CD14-positive monocyte (primary cell): Measurements from ENCODE around the gene KRTAP1-5. TPM values are rescaled to one million over a fixed set of nuclear protein-coding genes. Genes with fewer than 3 reads are reported as not detected.

Experiments used
- DNase-seq, 3 donors: peaks; one replicate each; pipeline ENCODE4 v3.0.0-alpha.2; 2011 to 2022
- H2AFZ ChIP-seq: 2 replicates; pipeline ENCODE4 v1.6.0; 2012; ENCODE audit warnings: mild to moderate bottlenecking, low read depth, low read length, inconsistent platforms; ENCODE audit not compliant: insufficient read depth, poor library complexity, severe bottlenecking
- H3K27ac ChIP-seq, 2 donors: 1 replicate in 1 of 2; 2 replicates in 1 of 2; pipeline ENCODE4 v1.5.1; 2012 to 2013; ENCODE audit warnings: low read length in 2 of 2, control low read depth in 1 of 2, inconsistent platforms in 1 of 2, low read depth in 1 of 2, mild to moderate bottlenecking in 1 of 2
- H3K27me3 ChIP-seq, 2 donors: one replicate each; pipeline versions ENCODE4 v1.6.0 to v1.6.1; 2011 to 2013; ENCODE audit warnings: low read length in 2 of 2; ENCODE audit not compliant: control insufficient read depth in 2 of 2, insufficient read depth in 2 of 2
- H3K36me3 ChIP-seq, 2 donors: replicated peaks in 1 of 2; 1 replicate in 1 of 2; 2 replicates in 1 of 2; pipeline versions ENCODE4 v1.5.1 to v1.6.1; 2012 to 2013; ENCODE audit warnings: low read length in 2 of 2, control low read depth in 1 of 2, inconsistent platforms in 1 of 2, mild to moderate bottlenecking in 1 of 2; ENCODE audit not compliant: insufficient read depth in 2 of 2, control insufficient read depth in 1 of 2
- H3K4me1 ChIP-seq, 2 donors: 1 replicate in 1 of 2; 2 replicates in 1 of 2; pipeline versions ENCODE4 v1.5.1 to v1.6.1; 2012 to 2013; ENCODE audit warnings: low read length in 2 of 2, control low read depth in 1 of 2, inconsistent platforms in 1 of 2, mild to moderate bottlenecking in 1 of 2, moderate library complexity in 1 of 2; ENCODE audit not compliant: insufficient read depth in 2 of 2, control insufficient read depth in 1 of 2
- H3K4me2 ChIP-seq: replicated peaks from 2 replicates; pipeline ENCODE3; 2012; ENCODE audit warnings: low read length, moderate library complexity, mild to moderate bottlenecking; ENCODE audit not compliant: poor library complexity, severe bottlenecking; ENCODE audit errors: extremely low read depth
- H3K4me3 ChIP-seq, 3 experiments: fragments of 200-600 bp in 1 of 3; sonication (generic) in 1 of 3; replicated peaks in 1 of 3; 1 replicate in 2 of 3; 2 replicates in 1 of 3; pipeline ENCODE4 v1.5.1; 2011 to 2013; ENCODE audit warnings: low read length in 3 of 3, mild to moderate bottlenecking in 3 of 3, control low read depth in 2 of 3, low read depth in 2 of 3, inconsistent platforms in 1 of 3, moderate library complexity in 1 of 3
- H3K79me2 ChIP-seq: 2 replicates; pipeline ENCODE4 v1.6.0; 2012; ENCODE audit warnings: mild to moderate bottlenecking, control low read depth, inconsistent platforms, low read length, moderate library complexity; ENCODE audit not compliant: insufficient read depth
- H3K9ac ChIP-seq: 2 replicates; pipeline ENCODE4 v1.6.0; 2017; ENCODE audit warnings: low read length, mild to moderate bottlenecking; ENCODE audit not compliant: insufficient read depth, poor library complexity, severe bottlenecking
- H3K9me3 ChIP-seq, 2 donors: replicated peaks in 1 of 2; 1 replicate in 1 of 2; 2 replicates in 1 of 2; pipeline versions ENCODE4 v1.5.1 to v1.6.1; 2012 to 2013; ENCODE audit warnings: low read length in 2 of 2, control low read depth in 1 of 2; ENCODE audit not compliant: control insufficient read depth in 1 of 2, insufficient read depth in 1 of 2
- H4K20me1 ChIP-seq: 2 replicates; pipeline ENCODE4 v1.6.0; 2012; ENCODE audit warnings: mild to moderate bottlenecking, low read length, control low read depth, moderate library complexity; ENCODE audit not compliant: insufficient read depth
- H3K27ac Mint-ChIP-seq, 7 donors: one replicate each; pipeline ENCODE4 v1.8.0; 2020; ENCODE audit warnings: mild to moderate bottlenecking in 7 of 7, mixed read lengths in 7 of 7, moderate library complexity in 6 of 7, inconsistent platforms in 2 of 7
- H3K27me3 Mint-ChIP-seq, 3 donors: one replicate each; pipeline ENCODE4 v1.8.0; 2021 to 2022; ENCODE audit warnings: low read depth in 3 of 3, mild to moderate bottlenecking in 3 of 3, mixed read lengths in 3 of 3, moderate library complexity in 3 of 3, inconsistent platforms in 1 of 3
- H3K36me3 Mint-ChIP-seq, 2 donors: one replicate each; pipeline ENCODE4 v1.8.0; 2020; ENCODE audit warnings: mixed read lengths in 2 of 2, inconsistent platforms in 1 of 2, mild to moderate bottlenecking in 1 of 2
- H3K4me1 Mint-ChIP-seq: one replicate; pipeline ENCODE4 v1.8.0; 2020; ENCODE audit warnings: mild to moderate bottlenecking, mixed read lengths
- H3K4me3 Mint-ChIP-seq, 2 donors: one replicate each; pipeline ENCODE4 v1.8.0; 2020; ENCODE audit warnings: mild to moderate bottlenecking in 2 of 2, mixed read lengths in 2 of 2, moderate library complexity in 1 of 2
- H3K9me3 Mint-ChIP-seq, 7 donors: one replicate each; pipeline ENCODE4 v1.8.0; 2020 to 2022; ENCODE audit warnings: mixed read lengths in 7 of 7, mild to moderate bottlenecking in 6 of 7, moderate library complexity in 6 of 7, inconsistent platforms in 2 of 7
- CTCF ChIP-seq: fragments of 200-600 bp; IDR thresholded peaks from one replicate; pipeline ENCODE4 v1.8.0; 2022; ENCODE audit warnings: antibody characterized with exemption, mild to moderate bottlenecking
- WGBS: methylation state at CpG from one replicate; pipeline ENCODE4 v1.1.5; 2013; ENCODE audit warnings: missing lambda C conversion rate; ENCODE audit not compliant: insufficient coverage; 5-methylcytosine and 5-hydroxymethylcytosine counted together
- intact Hi-C, 2 donors: fragments of 100-400 bp; cut with micrococcal nuclease; formaldehyde crosslinking; loops; one replicate each; pipeline versions ENCODE4 v1.15.0 to v1.15.1; 2023
- polyA minus RNA-seq: library from RNA; depleted of rRNA, polyadenylated mRNA; stranded (reverse); fragments of >200 nt; gene quantifications from 2 replicates; pipeline ENCODE4 v1.2.3, GENCODE V29; 2012
- polyA plus RNA-seq, 3 donors: library from polyadenylated mRNA; depleted of rRNA in 1 of 3; unstranded in 2 of 3; stranded (reverse) in 1 of 3; fragments of 300-500 nt in 2 of 3; fragments of >200 nt in 1 of 3; fragmentation: Illumina TruSeq in 2 of 3; gene quantifications; 1 replicate in 2 of 3; 2 replicates in 1 of 3; pipeline ENCODE4 v1.2.3, GENCODE V29; 2012 to 2021
- total RNA-seq, 12 experiments: library from RNA in 1 of 12; stranded (reverse) in 1 of 12; fragments of 120-200 nt in 1 of 12; gene quantifications; one replicate each; pipeline ENCODE4 v1.2.4 and lab custom pipeline; 2013 to 2026; ENCODE audit warnings: mixed read lengths in 6 of 12, inconsistent platforms in 1 of 12

KRTAP1-5 gene
- not detected for total RNA-seq (2013)
- polyA plus RNA-seq (not detected), polyA minus RNA-seq (not detected in 2 replicates), total RNA-seq (lab: John Stamatoyannopoulos, UW) (0 to 0.15 (median 0) reads per million in 11 experiments)

GRCh38 chr17:41026715-41027471 lies at the start of gene KRTAP1-5:
TSS of gene KRTAP1-5 (minus strand) at chr17:41027208. CDS start at chr17:41027155, 53 bp downstream.
- no peaks in the 10 kb centered on the region for H3K27me3 ChIP-seq
- intact Hi-C loops = no loop called here
- H3K27me3 Mint-ChIP-seq = peaks cover 1 to 7% (median 3%) of the 10 kb centered on the region in 3 donors
- H3K9me3 ChIP-seq = no peaks in the 10 kb centered on the region
- no peak within 1 kb of the TSS for H3K4me3 ChIP-seq
- no peak within 1 kb of the TSS for H3K27ac ChIP-seq
- no peak within 1 kb of the TSS for H2AFZ ChIP-seq
- WGBS = 93% methylated on average over 7 of the region's 9 CpGs
- no peak within 1 kb of the TSS for H3K9ac ChIP-seq
- no peaks in the 10 kb centered on the region for H3K36me3 Mint-ChIP-seq
- no peaks in the 10 kb centered on the region for H4K20me1 ChIP-seq
- H3K79me2 ChIP-seq = no peaks in the 10 kb centered on the region
- TF ChIP-seq CTCF = no peak
- no peaks in the 10 kb centered on the region for H3K4me1 ChIP-seq
- H3K4me3 Mint-ChIP-seq = no peak within 1 kb of the TSS
- H3K27ac Mint-ChIP-seq = no peak within 1 kb of the TSS
- DNase-seq = no peak
- no peaks in the 10 kb centered on the region for H3K36me3 ChIP-seq
- H3K4me1 Mint-ChIP-seq = no peaks in the 10 kb centered on the region
- H3K9me3 Mint-ChIP-seq = peaks cover 0 to 3% (median 0%) of the 10 kb centered on the region in 7 donors
- H3K4me2 ChIP-seq = no peak within 1 kb of the TSS

- Histone ChIP-seq H3K9me3 (no peaks in the 10 kb centered on the region), H4K20me1 (no peaks in the 10 kb centered on the region), H2AFZ (no peak overlapping the region), H3K36me3 (no peaks in the 10 kb centered on the region), H3K79me2 (no peaks in the 10 kb centered on the region), H3K4me3 (no peak overlapping the region), H3K4me1 (no peaks in the 10 kb centered on the region), H3K27ac (no peak overlapping the region), H3K27me3 (no peaks in the 10 kb centered on the region), H3K4me2 (no peak overlapping the region), H3K9ac (no peak overlapping the region)
- intact Hi-C loops = no loop called here
- Mint-ChIP-seq H3K9me3 (peaks cover 0 to 8% (median 5%) of the 10 kb centered on the region in 7 donors), H3K27me3 (peaks cover 2 to 5% (median 3%) of the 10 kb centered on the region in 3 donors), H3K4me1 (no peaks in the 10 kb centered on the region), H3K36me3 (no peaks in the 10 kb centered on the region), H3K4me3 (no peak overlapping the region), H3K27ac (no peak overlapping the region)
- no peak for DNase-seq
- TF ChIP-seq CTCF = no peak
These were observed 49.8 kb upstream of the KRTAP1-5 start for GRCh38 chr17:41076788-41077187.
